GM12878 (cell line): Measurements from ENCODE around the gene MYO9B.

Source experiments
- CTCF ChIP-seq, 3 experiments: IDR thresholded peaks in 2 of 3; conservative IDR thresholded peaks in 1 of 3; 2 replicates each; pipeline ENCODE4 v1.5.1; 2011; ENCODE audit warnings: low read depth in 3 of 3, low read length in 3 of 3, mild to moderate bottlenecking in 3 of 3, control low read depth in 2 of 3, moderate library complexity in 2 of 3, inconsistent platforms in 1 of 3, mixed read lengths in 1 of 3; ENCODE audit not compliant: control insufficient read depth in 2 of 3, insufficient read depth in 1 of 3; ENCODE audit errors: extremely low read depth in 1 of 3
- E2F4 ChIP-seq: IDR thresholded peaks from 2 replicates; pipeline ENCODE4 v1.6.1; 2012; ENCODE audit warnings: low read depth, low read length, improper control_type of control experiment
- EP300 ChIP-seq, 2 experiments: fragments of 150-350 bp in 1 of 2; IDR thresholded peaks; 2 replicates each; pipeline ENCODE4 v1.6.1; 2011 to 2012; ENCODE audit warnings: low read depth in 2 of 2, low read length in 2 of 2, borderline replicate concordance in 1 of 2, improper control_type of control experiment in 1 of 2, inconsistent platforms in 1 of 2; ENCODE audit not compliant: control insufficient read depth in 1 of 2
- ESRRA ChIP-seq: IDR thresholded peaks from 2 replicates; pipeline ENCODE4 v1.6.1; 2012; ENCODE audit warnings: mild to moderate bottlenecking, low read length, improper control_type of control experiment
- GABPA ChIP-seq: IDR thresholded peaks from 2 replicates; pipeline ENCODE4 v1.6.1; 2014; ENCODE audit warnings: antibody characterized with exemption, low read depth, mild to moderate bottlenecking, inconsistent platforms
- PML ChIP-seq: IDR thresholded peaks from 2 replicates; pipeline ENCODE4 v1.6.1; 2012; ENCODE audit warnings: low read length, inconsistent platforms
- SP1 ChIP-seq: IDR thresholded peaks from one replicate; pipeline ENCODE4 v1.6.1; 2011; ENCODE audit warnings: low read depth, low read length
- TCF7 ChIP-seq: IDR thresholded peaks from 2 replicates; pipeline ENCODE4 v1.6.1; 2014; ENCODE audit warnings: antibody characterized with exemption, borderline replicate concordance
- USF2 ChIP-seq: IDR thresholded peaks from 2 replicates; pipeline ENCODE4 v1.6.1; 2011; ENCODE audit warnings: low read depth, low read length, improper control_type of control experiment, borderline replicate concordance
- YY1 ChIP-seq: IDR thresholded peaks from 2 replicates; pipeline ENCODE4 v1.6.1; 2011; ENCODE audit warnings: low read depth, mild to moderate bottlenecking, low read length

- TF ChIP-seq PML (no peak), E2F4 (no peak), TCF7 (no peak), USF2 (no peak), CTCF (IDR thresholded peaks at IDR 0.05 in 2 of 3, conservative IDR thresholded peaks at IDR 0.05 in 1 of 3; ENCODE audit: control insufficient read depth in 2 of 3, extremely low read depth in 1 of 3, insufficient read depth in 1 of 3, low read depth in 3 of 3, low read length in 3 of 3) (no peak), YY1 (no peak), ESRRA (no peak), EP300 (IDR thresholded peaks at IDR 0.05; ENCODE audit: borderline replicate concordance in 1 of 2, control insufficient read depth in 1 of 2, low read depth in 2 of 2, low read length in 2 of 2) (no peak), SP1 (no peak), GABPA (no peak)
Observed at GRCh38 chr19:17178291-17178690, 102.7 kb downstream of the MYO9B start.
